Liver (tissue), 9 donors: ENCODE measurements around the gene RCAN2. TPM values are rescaled to one million over a fixed set of nuclear protein-coding genes. Genes with fewer than 3 reads are reported as not detected.

Source experiments
- DNase-seq: peaks from one replicate; pipeline ENCODE4 v3.0.0-alpha.2; 2017; ENCODE audit warnings: low spot score
- H3K27ac ChIP-seq, 2 donors: one replicate each; pipeline ENCODE4 v1.7.0; 2013; ENCODE audit warnings: inconsistent platforms in 2 of 2, low read length in 2 of 2, control low read depth in 1 of 2, low read depth in 1 of 2, mild to moderate bottlenecking in 1 of 2
- H3K27me3 ChIP-seq, 4 donors: one replicate each; pipeline versions ENCODE4 v1.6.1 to v1.7.0; 2013; ENCODE audit warnings: low read length in 3 of 4, inconsistent platforms in 1 of 4, mild to moderate bottlenecking in 1 of 4, moderate library complexity in 1 of 4; ENCODE audit not compliant: control insufficient read depth in 4 of 4, insufficient read depth in 4 of 4
- H3K36me3 ChIP-seq, 4 donors: one replicate each; pipeline versions ENCODE4 v1.6.1 to v1.7.0; 2013; ENCODE audit warnings: low read length in 3 of 4, mild to moderate bottlenecking in 3 of 4, low read depth in 1 of 4, moderate library complexity in 1 of 4; ENCODE audit not compliant: control insufficient read depth in 4 of 4, insufficient read depth in 3 of 4
- H3K4me1 ChIP-seq, 4 donors: one replicate each; pipeline versions ENCODE4 v1.6.1 to v1.7.0; 2013; ENCODE audit warnings: low read length in 3 of 4, mild to moderate bottlenecking in 3 of 4, moderate library complexity in 1 of 4; ENCODE audit not compliant: control insufficient read depth in 4 of 4, insufficient read depth in 4 of 4
- H3K4me3 ChIP-seq, 3 donors: one replicate each; pipeline versions ENCODE4 v1.6.1 to v1.7.0; 2013; ENCODE audit warnings: low read length in 3 of 3, control low read depth in 1 of 3, low read depth in 1 of 3, mild to moderate bottlenecking in 1 of 3
- H3K9ac ChIP-seq, 2 donors: one replicate each; pipeline ENCODE4 v1.7.0; 2013; ENCODE audit warnings: low read length in 2 of 2, mild to moderate bottlenecking in 2 of 2, moderate library complexity in 2 of 2, control low read depth in 1 of 2, low read depth in 1 of 2
- H3K9me3 ChIP-seq, 4 donors: one replicate each; pipeline versions ENCODE4 v1.6.1 to v1.7.0; 2013; ENCODE audit warnings: low read length in 3 of 4; ENCODE audit not compliant: control insufficient read depth in 4 of 4
- ATF3 ChIP-seq: IDR thresholded peaks from 2 replicates; pipeline ENCODE4 v1.6.1; 2016; ENCODE audit warnings: antibody characterized with exemption
- CTCF ChIP-seq: fragments of 150-350 bp; IDR thresholded peaks from 2 replicates; pipeline ENCODE4 v1.5.1; 2017; ENCODE audit warnings: improper control_type of control experiment, low read depth, low read length; ENCODE audit not compliant: missing input control
- EGR1 ChIP-seq, 2 donors: IDR thresholded peaks; 2 replicates each; pipeline ENCODE4 v1.6.1; 2016 to 2018; ENCODE audit warnings: antibody characterized with exemption in 2 of 2, low read depth in 2 of 2
- FOXA1 ChIP-seq: IDR thresholded peaks from 2 replicates; pipeline ENCODE4 v1.6.1; 2016; ENCODE audit warnings: antibody characterized with exemption
- GABPA ChIP-seq, 2 donors: IDR thresholded peaks in 1 of 2; conservative IDR thresholded peaks in 1 of 2; 2 replicates each; pipeline ENCODE4 v1.6.1; 2016; ENCODE audit warnings: antibody characterized with exemption in 2 of 2, mild to moderate bottlenecking in 1 of 2, moderate library complexity in 1 of 2
- HNF4A ChIP-seq, 2 donors: conservative IDR thresholded peaks; 2 replicates each; pipeline ENCODE4 v1.6.1; 2016; ENCODE audit warnings: antibody characterized with exemption in 2 of 2, mild to moderate bottlenecking in 2 of 2
- HNF4G ChIP-seq: IDR thresholded peaks from 2 replicates; pipeline ENCODE4 v1.6.1; 2016; ENCODE audit warnings: antibody characterized with exemption
- JUND ChIP-seq, 2 donors: IDR thresholded peaks; 2 replicates each; pipeline ENCODE4 v1.6.1; 2016; ENCODE audit warnings: antibody characterized with exemption in 2 of 2
- MAX ChIP-seq: IDR thresholded peaks from 2 replicates; pipeline ENCODE4 v1.6.1; 2016; ENCODE audit warnings: antibody characterized with exemption
- RAD21 ChIP-seq, 2 donors: IDR thresholded peaks; 2 replicates each; pipeline ENCODE4 v1.6.1; 2016; ENCODE audit warnings: antibody characterized with exemption in 2 of 2, mild to moderate bottlenecking in 2 of 2
- REST ChIP-seq: IDR thresholded peaks from 2 replicates; pipeline ENCODE4 v1.6.1; 2016; ENCODE audit warnings: antibody characterized with exemption, mild to moderate bottlenecking
- RXRA ChIP-seq, 2 donors: IDR thresholded peaks; 2 replicates each; pipeline ENCODE4 v1.6.1; 2017 to 2018; ENCODE audit warnings: antibody characterized with exemption in 2 of 2, mild to moderate bottlenecking in 1 of 2
- SP1 ChIP-seq: IDR thresholded peaks from 2 replicates; pipeline ENCODE4 v1.6.1; 2018; ENCODE audit warnings: antibody characterized with exemption, mild to moderate bottlenecking
- TAF1 ChIP-seq: conservative IDR thresholded peaks from 2 replicates; pipeline ENCODE4 v1.6.1; 2016; ENCODE audit warnings: antibody characterized with exemption, mild to moderate bottlenecking
- ZBTB33 ChIP-seq: IDR thresholded peaks from 2 replicates; pipeline ENCODE4 v1.6.1; 2016; ENCODE audit warnings: antibody characterized with exemption
- WGBS: extraction: QIAGEN DNeasy Blood & Tissue Kit; methylation state at CpG from one replicate; pipeline ENCODE4 v1.1.7; 2013; 5-methylcytosine and 5-hydroxymethylcytosine counted together
- polyA plus RNA-seq, 2 donors: library from polyadenylated mRNA; stranded (reverse) in 1 of 2; unstranded in 1 of 2; fragments of 200-250 nt in 1 of 2; fragments of >200 nt in 1 of 2; fragmentation: Nextera tagmentation in 1 of 2; extraction: Ambion mirVana in 1 of 2; gene quantifications; one replicate each; pipeline versions ENCODE4 v1.2.1 to v1.2.3, GENCODE V29; 2013 to 2015
- total RNA-seq, 2 donors: library from RNA; depleted of rRNA; stranded (reverse); fragments of >200 nt; gene quantifications; one replicate each; pipeline ENCODE4 v1.2.3, GENCODE V29; 2014
- donor health status: healthy.
- donor health status: healthy.
- donor health status: healthy.
- donor health status: healthy.
- donor health status: healthy.

The RCAN2 gene
- total and polyA plus RNA-seq, 4 donors = 0.19 to 8.2 (median 2.4) TPM

GRCh38 chr6:46216879-46217278 is 274.4 kb downstream of the RCAN2 start (continued):
- TF ChIP-seq JUND (IDR thresholded peaks at IDR 0.05) = no peak
- TF ChIP-seq EGR1 (IDR thresholded peaks at IDR 0.05; ENCODE audit: low read depth in 2 of 2) = no peak
- TF ChIP-seq RXRA (IDR thresholded peaks at IDR 0.05) = no peak

- WGBS = 94% methylated on average over 4 of the region's 4 CpGs
- H3K27ac ChIP-seq = no peak overlapping the region
- H3K27me3 ChIP-seq = no peaks in the 10 kb centered on the region
- no peak overlapping the region for H3K9ac ChIP-seq
- no peaks in the 10 kb centered on the region for H3K9me3 ChIP-seq
- DNase-seq = no peak
- no peak for TF ChIP-seq SP1
- TF ChIP-seq RXRA (IDR thresholded peaks at IDR 0.05) = no peak
- TF ChIP-seq CTCF = no peak
- TF ChIP-seq REST = no peak
- TF ChIP-seq TAF1 = no peak
- no peak for TF ChIP-seq EGR1 (IDR thresholded peaks at IDR 0.05; ENCODE audit: low read depth in 2 of 2)
- TF ChIP-seq HNF4G = no peak
- TF ChIP-seq MAX = no peak
- TF ChIP-seq HNF4A (conservative IDR thresholded peaks at IDR 0.05) = no peak
- TF ChIP-seq JUND (IDR thresholded peaks at IDR 0.05) = no peak
- no peak for TF ChIP-seq GABPA (IDR thresholded peaks at IDR 0.05 in 1 of 2, conservative IDR thresholded peaks at IDR 0.05 in 1 of 2)
- TF ChIP-seq RAD21 (IDR thresholded peaks at IDR 0.05) = no peak
- TF ChIP-seq FOXA1 = no peak
- TF ChIP-seq ZBTB33 = no peak
- TF ChIP-seq ATF3 = no peak
- H3K4me1 ChIP-seq = peaks cover 0 to 2% (median 0%) of the 10 kb centered on the region in 4 donors
- no peaks in the 10 kb centered on the region for H3K36me3 ChIP-seq
- no peak overlapping the region for H3K4me3 ChIP-seq
These were observed 275.5 kb downstream of the RCAN2 start for GRCh38 chr6:46215777-46216176.
